Neural progenitor cell (in vitro differentiated cells): ENCODE data around the gene FGF23. TPM values are rescaled to one million over a fixed set of nuclear protein-coding genes. Genes with fewer than 3 reads are reported as not detected.

Source experiments
- DNase-seq: peaks from one replicate; pipeline ENCODE4 v3.0.0-alpha.2; 2016; ENCODE audit warnings: low spot score
- H2AFZ ChIP-seq: fragments of 200-600 bp; sonication (generic); replicated peaks from 2 replicates; pipeline ENCODE4 v1.6.1; 2016; ENCODE audit warnings: antibody characterized with exemption
- H3F3A ChIP-seq: fragments of 200-600 bp; sonication (generic); 2 replicates; pipeline ENCODE4 v1.6.1; 2016; ENCODE audit warnings: antibody characterized with exemption, low read depth
- H3K27ac ChIP-seq: fragments of 200-600 bp; sonication (generic); 2 replicates; pipeline ENCODE4 v1.5.1; 2016; ENCODE audit warnings: mild to moderate bottlenecking
- H3K27me3 ChIP-seq: fragments of 200-600 bp; sonication (generic); 2 replicates; pipeline ENCODE4 v1.6.1; 2016; ENCODE audit warnings: mild to moderate bottlenecking, moderate library complexity
- H3K36me3 ChIP-seq: fragments of 200-600 bp; sonication (generic); 2 replicates; pipeline ENCODE4 v1.5.1; 2016
- H3K4me1 ChIP-seq: fragments of 200-600 bp; sonication (generic); 2 replicates; pipeline ENCODE4 v1.6.1; 2016; ENCODE audit warnings: mixed run types
- H3K4me2 ChIP-seq: fragments of 200-600 bp; sonication (generic); 2 replicates; pipeline ENCODE4 v1.6.1; 2016
- H3K4me3 ChIP-seq: fragments of 200-600 bp; sonication (generic); 2 replicates; pipeline ENCODE4 v1.5.1; 2016
- H3K79me2 ChIP-seq: fragments of 200-600 bp; sonication (generic); 2 replicates; pipeline ENCODE4 v1.6.1; 2016; ENCODE audit warnings: low read depth
- H3K9ac ChIP-seq: fragments of 200-600 bp; sonication (generic); 2 replicates; pipeline ENCODE4 v1.6.1; 2016
- H3K9me3 ChIP-seq: fragments of 200-600 bp; sonication (generic); 2 replicates; pipeline ENCODE4 v1.5.1; 2016; ENCODE audit warnings: low read depth
- H4K20me1 ChIP-seq: fragments of 200-600 bp; sonication (generic); 2 replicates; pipeline ENCODE4 v1.6.1; 2016; ENCODE audit warnings: low read depth
- H3K27ac Mint-ChIP-seq: 3 replicates; pipeline ENCODE4 v1.8.0; 2021; ENCODE audit warnings: mixed read lengths
- H3K27me3 Mint-ChIP-seq: 2 replicates; pipeline ENCODE4 v1.8.0; 2022; ENCODE audit warnings: low read depth, mild to moderate bottlenecking, inconsistent platforms, moderate library complexity, mixed read lengths; ENCODE audit not compliant: insufficient read depth
- H3K36me3 Mint-ChIP-seq: 3 replicates; pipeline ENCODE4 v1.8.0; 2021; ENCODE audit warnings: mixed read lengths
- H3K4me1 Mint-ChIP-seq: 3 replicates; pipeline ENCODE4 v1.8.0; 2021; ENCODE audit warnings: mixed read lengths
- H3K4me3 Mint-ChIP-seq: 3 replicates; pipeline ENCODE4 v1.8.0; 2021; ENCODE audit warnings: mild to moderate bottlenecking, moderate library complexity, mixed read lengths
- H3K9me3 Mint-ChIP-seq: 3 replicates; pipeline ENCODE4 v1.8.0; 2020; ENCODE audit warnings: mixed read lengths
- EZH2 ChIP-seq: fragments of 200-600 bp; sonication (generic); IDR thresholded peaks from 2 replicates; pipeline ENCODE4 v1.6.1; 2017; ENCODE audit warnings: antibody characterized with exemption, mild to moderate bottlenecking, moderate library complexity
- EZH2phosphoT487 ChIP-seq: fragments of 200-600 bp; sonication (generic); IDR thresholded peaks from 2 replicates; pipeline ENCODE4 v1.6.1; 2017; ENCODE audit warnings: antibody characterized with exemption
- total RNA-seq: library from RNA; depleted of rRNA; stranded (reverse); fragments of >200 nt; gene quantifications from 2 replicates; pipeline ENCODE4 v1.2.3, GENCODE V29; 2015; ENCODE audit warnings: low replicate concordance
- TF ChIP-seq, protein P1 (sequence below): fragments of 200-600 bp; sonication (generic); IDR thresholded peaks from 2 replicates; pipeline ENCODE4 v1.5.1; 2017; ENCODE audit warnings: antibody characterized with exemption, mild to moderate bottlenecking

The FGF23 gene
- total RNA-seq, 1 donor from 2014 or later, result 0.58 TPM

DNA sequence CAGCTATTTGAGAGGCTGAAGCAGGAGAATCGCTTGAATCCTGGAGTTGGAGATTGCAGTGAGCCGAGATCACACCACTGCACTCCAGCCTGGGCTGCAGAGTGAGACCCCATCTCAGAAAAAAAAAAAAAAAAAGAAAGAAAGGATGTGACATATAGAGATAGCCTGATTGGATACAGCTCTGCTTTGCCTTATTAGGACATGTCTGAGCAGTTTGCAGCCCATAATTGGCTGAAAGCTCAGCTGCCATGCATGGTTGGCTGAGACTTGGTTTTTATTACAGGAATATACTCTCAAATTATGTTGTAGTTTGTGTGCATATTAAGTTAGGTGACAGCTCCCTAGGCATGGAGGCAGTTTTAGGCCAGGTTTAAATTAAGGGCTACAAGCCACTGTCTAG, 52.2 kb downstream of the FGF23 start:
- no peaks in the 10 kb centered on the region for H3K27me3 Mint-ChIP-seq

DNA sequence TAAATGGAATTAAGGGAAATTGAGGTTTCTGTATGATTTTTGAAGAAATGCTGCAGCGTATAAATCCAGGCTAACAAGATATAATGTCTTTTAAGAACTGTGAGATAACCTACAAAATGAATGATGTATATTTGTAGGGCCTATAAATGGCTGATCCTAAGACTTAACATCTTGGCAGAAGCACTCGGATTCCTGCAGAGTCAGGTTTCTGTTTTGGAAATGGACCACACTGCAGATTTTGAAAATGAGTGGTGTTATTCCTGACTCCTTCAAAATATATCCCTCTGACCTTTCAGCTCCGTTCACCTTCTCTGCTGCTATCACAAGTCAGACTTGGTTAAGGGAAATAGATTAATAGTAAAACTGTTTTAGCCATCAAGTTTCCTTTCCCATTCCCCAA, 53.5 kb downstream of the FGF23 start:
- Histone ChIP-seq H4K20me1 (no peaks in the 10 kb centered on the region), H3F3A (no peaks in the 10 kb centered on the region), H3K79me2 (peaks cover 89% of the 10 kb centered on the region), H3K4me3 (no peak overlapping the region), H3K4me2 (no peak overlapping the region), H3K27ac (no peak overlapping the region), H3K27me3 (no peaks in the 10 kb centered on the region), H3K9me3 (no peaks in the 10 kb centered on the region), H2AFZ (no peak overlapping the region), H3K36me3 (no peaks in the 10 kb centered on the region), H3K9ac (no peak overlapping the region), H3K4me1 (no peaks in the 10 kb centered on the region)
- Mint-ChIP-seq H3K4me1 (peaks cover 11% of the 10 kb centered on the region), H3K4me3 (no peak overlapping the region), H3K36me3 (peaks cover 8% of the 10 kb centered on the region), H3K27me3 (no peaks in the 10 kb centered on the region), H3K9me3 (no peaks in the 10 kb centered on the region), H3K27ac (no peak overlapping the region)
- DNase-seq, result no peak
- TF ChIP-seq EZH2phosphoT487, result no peak
- no peak for TF ChIP-seq EZH2
- TF ChIP-seq, protein P1, sequence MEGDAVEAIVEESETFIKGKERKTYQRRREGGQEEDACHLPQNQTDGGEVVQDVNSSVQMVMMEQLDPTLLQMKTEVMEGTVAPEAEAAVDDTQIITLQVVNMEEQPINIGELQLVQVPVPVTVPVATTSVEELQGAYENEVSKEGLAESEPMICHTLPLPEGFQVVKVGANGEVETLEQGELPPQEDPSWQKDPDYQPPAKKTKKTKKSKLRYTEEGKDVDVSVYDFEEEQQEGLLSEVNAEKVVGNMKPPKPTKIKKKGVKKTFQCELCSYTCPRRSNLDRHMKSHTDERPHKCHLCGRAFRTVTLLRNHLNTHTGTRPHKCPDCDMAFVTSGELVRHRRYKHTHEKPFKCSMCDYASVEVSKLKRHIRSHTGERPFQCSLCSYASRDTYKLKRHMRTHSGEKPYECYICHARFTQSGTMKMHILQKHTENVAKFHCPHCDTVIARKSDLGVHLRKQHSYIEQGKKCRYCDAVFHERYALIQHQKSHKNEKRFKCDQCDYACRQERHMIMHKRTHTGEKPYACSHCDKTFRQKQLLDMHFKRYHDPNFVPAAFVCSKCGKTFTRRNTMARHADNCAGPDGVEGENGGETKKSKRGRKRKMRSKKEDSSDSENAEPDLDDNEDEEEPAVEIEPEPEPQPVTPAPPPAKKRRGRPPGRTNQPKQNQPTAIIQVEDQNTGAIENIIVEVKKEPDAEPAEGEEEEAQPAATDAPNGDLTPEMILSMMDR, result no peak

More for the DNA sequence above, 52.2 kb downstream of the FGF23 start:
- H3K9me3 ChIP-seq, result no peaks in the 10 kb centered on the region
- H3K4me1 Mint-ChIP-seq, result peaks cover 6% of the 10 kb centered on the region
- no peaks in the 10 kb centered on the region for H3F3A ChIP-seq
- no peak overlapping the region for H3K4me3 Mint-ChIP-seq
- H3K27me3 ChIP-seq, result no peaks in the 10 kb centered on the region
- TF ChIP-seq EZH2, result no peak
- TF ChIP-seq, protein P1, result no peak
- TF ChIP-seq EZH2phosphoT487, result no peak
- H3K9ac ChIP-seq, result no peak overlapping the region
- no peak overlapping the region for H3K27ac Mint-ChIP-seq
- no peaks in the 10 kb centered on the region for H3K4me1 ChIP-seq
- no peaks in the 10 kb centered on the region for H3K36me3 ChIP-seq
- peaks cover 8% of the 10 kb centered on the region for H3K36me3 Mint-ChIP-seq
- H3K4me2 ChIP-seq, result no peak overlapping the region
- no peaks in the 10 kb centered on the region for H3K9me3 Mint-ChIP-seq
- no peak overlapping the region for H3K4me3 ChIP-seq
- H3K27ac ChIP-seq, result no peak overlapping the region
- H2AFZ ChIP-seq, result no peak overlapping the region
- H3K79me2 ChIP-seq, result peaks cover 88% of the 10 kb centered on the region
- no peaks in the 10 kb centered on the region for H4K20me1 ChIP-seq
- no peak for DNase-seq

DNA sequence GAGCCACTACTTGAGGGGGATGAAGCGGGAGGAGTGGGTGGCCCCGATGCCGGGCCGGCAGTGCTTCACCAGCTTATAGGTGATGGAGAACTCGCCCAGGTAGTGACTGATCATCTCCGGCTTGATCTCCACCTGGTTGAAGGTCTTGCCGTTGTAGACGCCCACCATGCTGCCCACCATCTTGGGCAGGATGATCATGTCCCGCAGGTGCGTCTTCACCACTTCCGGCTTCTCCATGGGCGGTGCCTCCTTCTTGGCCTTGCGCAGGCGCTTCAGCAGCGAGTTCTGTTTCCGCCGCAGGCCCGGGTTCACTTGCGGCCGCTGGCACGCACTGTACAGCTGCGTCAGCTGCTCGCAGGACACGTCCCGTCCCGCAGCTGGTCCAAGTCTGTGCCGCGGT, 55.1 kb downstream of the FGF23 start:
- Mint-ChIP-seq H3K27me3 (no peaks in the 10 kb centered on the region), H3K9me3 (no peaks in the 10 kb centered on the region), H3K4me3 (no peak overlapping the region), H3K4me1 (peaks cover 14% of the 10 kb centered on the region), H3K27ac (no peak overlapping the region), H3K36me3 (peaks cover 5% of the 10 kb centered on the region)
- DNase-seq, result no peak
- Histone ChIP-seq H3K79me2 (peaks cover 73% of the 10 kb centered on the region), H3K9ac (no peak overlapping the region), H3K27me3 (peaks cover under 1% of the 10 kb centered on the region), H3K9me3 (no peaks in the 10 kb centered on the region), H3K4me2 (no peak overlapping the region), H3F3A (peaks cover 6% of the 10 kb centered on the region), H3K4me1 (peaks cover 4% of the 10 kb centered on the region), H2AFZ (no peak overlapping the region), H3K27ac (no peak overlapping the region), H3K36me3 (no peaks in the 10 kb centered on the region), H3K4me3 (no peak overlapping the region), H4K20me1 (no peaks in the 10 kb centered on the region)
- TF ChIP-seq EZH2phosphoT487, result no peak
- TF ChIP-seq EZH2, result no peak
- TF ChIP-seq, protein P1, result no peak
